DND-41 (cell line): ENCODE measurements around the gene MAP3K9.

Source experiments
- EZH2 ChIP-seq: IDR thresholded peaks from 3 replicates; pipeline ENCODE4 v1.6.1; 2012; ENCODE audit warnings: borderline replicate concordance, low read depth, mild to moderate bottlenecking, moderate library complexity, low read length, inconsistent platforms; ENCODE audit not compliant: severe bottlenecking
- TF ChIP-seq, protein P1 (sequence below): IDR thresholded peaks from 2 replicates; pipeline ENCODE4 v1.5.1; 2012; ENCODE audit warnings: borderline replicate concordance, low read length, moderate library complexity, mild to moderate bottlenecking; ENCODE audit not compliant: poor library complexity, severe bottlenecking; ENCODE audit errors: extremely low read depth

DNA sequence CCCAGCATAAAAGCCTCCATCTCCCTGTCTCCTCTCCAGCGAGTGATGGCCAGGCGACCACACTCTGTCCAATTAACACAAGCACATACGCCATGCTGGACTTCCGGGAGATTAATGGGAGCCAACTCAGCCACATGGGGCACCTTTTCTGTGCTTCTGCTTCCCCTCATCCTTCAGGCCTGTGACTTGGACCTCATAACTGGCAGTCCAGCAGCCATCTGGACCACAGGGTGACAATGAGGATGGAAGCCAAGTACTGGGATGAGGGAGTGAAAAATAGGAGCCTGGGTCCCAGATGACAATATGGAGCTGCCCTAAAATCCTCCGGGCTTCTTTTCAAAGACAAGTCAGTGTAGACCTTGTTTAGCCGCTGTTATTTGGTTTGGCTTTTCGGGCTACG, 12.8 kb downstream of the MAP3K9 start:
- TF ChIP-seq, protein P1, sequence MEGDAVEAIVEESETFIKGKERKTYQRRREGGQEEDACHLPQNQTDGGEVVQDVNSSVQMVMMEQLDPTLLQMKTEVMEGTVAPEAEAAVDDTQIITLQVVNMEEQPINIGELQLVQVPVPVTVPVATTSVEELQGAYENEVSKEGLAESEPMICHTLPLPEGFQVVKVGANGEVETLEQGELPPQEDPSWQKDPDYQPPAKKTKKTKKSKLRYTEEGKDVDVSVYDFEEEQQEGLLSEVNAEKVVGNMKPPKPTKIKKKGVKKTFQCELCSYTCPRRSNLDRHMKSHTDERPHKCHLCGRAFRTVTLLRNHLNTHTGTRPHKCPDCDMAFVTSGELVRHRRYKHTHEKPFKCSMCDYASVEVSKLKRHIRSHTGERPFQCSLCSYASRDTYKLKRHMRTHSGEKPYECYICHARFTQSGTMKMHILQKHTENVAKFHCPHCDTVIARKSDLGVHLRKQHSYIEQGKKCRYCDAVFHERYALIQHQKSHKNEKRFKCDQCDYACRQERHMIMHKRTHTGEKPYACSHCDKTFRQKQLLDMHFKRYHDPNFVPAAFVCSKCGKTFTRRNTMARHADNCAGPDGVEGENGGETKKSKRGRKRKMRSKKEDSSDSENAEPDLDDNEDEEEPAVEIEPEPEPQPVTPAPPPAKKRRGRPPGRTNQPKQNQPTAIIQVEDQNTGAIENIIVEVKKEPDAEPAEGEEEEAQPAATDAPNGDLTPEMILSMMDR, result no peak
- no peak for TF ChIP-seq EZH2
